HepG2 (cell line): Measurements from ENCODE around the gene ART4. TPM values are rescaled to one million over a fixed set of nuclear protein-coding genes. Genes with fewer than 3 reads are reported as not detected.

Experiments used
- CEBPB ChIP-seq: IDR thresholded peaks from 2 replicates; pipeline ENCODE4 v1.6.1; 2011; ENCODE audit warnings: low read depth, low read length, improper control_type of control experiment, borderline replicate concordance
- ELF1 ChIP-seq: sonication (generic); formaldehyde crosslinking; IDR thresholded peaks from 2 replicates; pipeline ENCODE4 v1.4.0; 2020; ENCODE audit warnings: missing genetic modification reagents
- EP300 ChIP-seq, 3 experiments: sonication (generic) in 1 of 3; formaldehyde crosslinking in 1 of 3; IDR thresholded peaks; 2 replicates each; pipeline versions ENCODE4 v1.5.1 to v1.6.1; 2011 to 2020; ENCODE audit warnings: low read depth in 2 of 3, low read length in 2 of 3, borderline replicate concordance in 1 of 3, improper control_type of control experiment in 1 of 3, mild to moderate bottlenecking in 1 of 3, missing genetic modification reagents in 1 of 3, moderate library complexity in 1 of 3
- MAFG ChIP-seq: sonication (generic); formaldehyde crosslinking; IDR thresholded peaks from 2 replicates; pipeline ENCODE4 v1.5.1; 2020; ENCODE audit warnings: mild to moderate bottlenecking, missing genetic modification reagents
- MAFK ChIP-seq, 2 experiments: IDR thresholded peaks in 1 of 2; conservative IDR thresholded peaks in 1 of 2; 2 replicates each; pipeline ENCODE4 v1.6.1; 2011; ENCODE audit warnings: improper control_type of control experiment in 2 of 2, low read length in 2 of 2
- MYNN ChIP-seq: sonication (generic); formaldehyde crosslinking; IDR thresholded peaks from 2 replicates; pipeline ENCODE4 v1.4.0; 2020; ENCODE audit warnings: mild to moderate bottlenecking, low read depth, missing genetic modification reagents
- NCOA5 ChIP-seq: sonication (generic); formaldehyde crosslinking; IDR thresholded peaks from 2 replicates; pipeline ENCODE4 v1.4.0; 2020; ENCODE audit warnings: missing genetic modification reagents
- NFE2L2 ChIP-seq: fragments of 150-350 bp; IDR thresholded peaks from 2 replicates; pipeline ENCODE4 v1.6.1; 2014; ENCODE audit warnings: low read length
- NONO ChIP-seq, 2 experiments: fragments of 450-650 bp in 1 of 2; sonication (generic) in 1 of 2; formaldehyde crosslinking in 1 of 2; IDR thresholded peaks in 1 of 2; conservative IDR thresholded peaks in 1 of 2; 2 replicates each; pipeline versions ENCODE4 v1.6.1 to v1.8.0; 2017 to 2022; ENCODE audit warnings: mild to moderate bottlenecking in 1 of 2, missing genetic modification reagents in 1 of 2, moderate library complexity in 1 of 2
- NR3C1 ChIP-seq: sonication (generic); formaldehyde crosslinking; IDR thresholded peaks from 2 replicates; pipeline ENCODE4 v1.4.0; 2020; ENCODE audit warnings: missing genetic modification reagents
- NRL ChIP-seq: sonication (generic); formaldehyde crosslinking; IDR thresholded peaks from 2 replicates; pipeline ENCODE4 v1.5.0; 2020; ENCODE audit warnings: missing genetic modification reagents, mild to moderate bottlenecking, moderate library complexity, borderline replicate concordance
- PAX8 ChIP-seq: sonication (generic); formaldehyde crosslinking; IDR thresholded peaks from 2 replicates; pipeline ENCODE4 v1.8.0; 2022; ENCODE audit warnings: mild to moderate bottlenecking, missing genetic modification reagents, borderline replicate concordance
- RFXAP ChIP-seq: sonication (generic); formaldehyde crosslinking; IDR thresholded peaks from 2 replicates; pipeline ENCODE4 v1.4.0; 2020; ENCODE audit warnings: missing genetic modification reagents, borderline replicate concordance
- STAG1 ChIP-seq: sonication (generic); formaldehyde crosslinking; IDR thresholded peaks from 2 replicates; pipeline ENCODE4 v1.4.0; 2020; ENCODE audit warnings: missing genetic modification reagents
- ZC3H13 ChIP-seq: sonication (generic); formaldehyde crosslinking; IDR thresholded peaks from 2 replicates; pipeline ENCODE4 v1.8.1; 2023; ENCODE audit warnings: mild to moderate bottlenecking, missing genetic modification reagents, moderate library complexity
- ZNF138 ChIP-seq: sonication (generic); formaldehyde crosslinking; IDR thresholded peaks from 2 replicates; pipeline ENCODE4 v1.5.0; 2020; ENCODE audit warnings: mild to moderate bottlenecking, low read depth, missing genetic modification reagents
- ZNF367 ChIP-seq: sonication (generic); formaldehyde crosslinking; IDR thresholded peaks from 2 replicates; pipeline ENCODE4 v1.4.0; 2020; ENCODE audit warnings: missing genetic modification reagents, borderline replicate concordance
- ZNF510 ChIP-seq: sonication (generic); formaldehyde crosslinking; IDR thresholded peaks from 2 replicates; pipeline ENCODE4 v1.4.0; 2020; ENCODE audit warnings: low read depth, mild to moderate bottlenecking, missing genetic modification reagents
- ZNF547 ChIP-seq: sonication (generic); formaldehyde crosslinking; IDR thresholded peaks from 2 replicates; pipeline ENCODE4 v1.5.1; 2020; ENCODE audit warnings: mild to moderate bottlenecking, missing genetic modification reagents
- ZNF556 ChIP-seq: sonication (generic); formaldehyde crosslinking; IDR thresholded peaks from 2 replicates; pipeline ENCODE4 v1.4.0; 2020; ENCODE audit warnings: mild to moderate bottlenecking, missing genetic modification reagents, borderline replicate concordance
- ZNF557 ChIP-seq: sonication (generic); formaldehyde crosslinking; IDR thresholded peaks from 2 replicates; pipeline ENCODE4 v1.4.0; 2020; ENCODE audit warnings: missing genetic modification reagents
- ZNF75D ChIP-seq: sonication (generic); formaldehyde crosslinking; IDR thresholded peaks from 2 replicates; pipeline ENCODE4 v1.8.1; 2023; ENCODE audit warnings: missing genetic modification reagents, mild to moderate bottlenecking, borderline replicate concordance
- ZNF768 ChIP-seq: sonication (generic); formaldehyde crosslinking; IDR thresholded peaks from 2 replicates; pipeline ENCODE4 v1.4.0; 2020; ENCODE audit warnings: missing genetic modification reagents
- ZNF883 ChIP-seq: sonication (generic); formaldehyde crosslinking; IDR thresholded peaks from 2 replicates; pipeline ENCODE4 v1.5.1; 2020; ENCODE audit warnings: mild to moderate bottlenecking, missing genetic modification reagents; ENCODE audit errors: not compliant biosample characterization
- polyA plus RNA-seq, 8 experiments: library from polyadenylated mRNA; depleted of rRNA in 3 of 8; stranded (reverse) in 7 of 8; unstranded in 1 of 8; fragments of >200 nt; fragmentation: Illumina TruSeq in 4 of 8; extraction: Trizol in 4 of 8; gene quantifications; 2 replicates each; pipeline versions ENCODE4 v1.2.1 to v1.2.3, GENCODE V29; 2011 to 2016; ENCODE audit warnings: low read depth in 4 of 8, missing spikeins in 1 of 8, mixed read lengths in 1 of 8; ENCODE audit not compliant: insufficient read depth in 1 of 8
- total RNA-seq, 5 experiments: library from RNA; depleted of rRNA; stranded (reverse); fragments of >200 nt; fragmentation: Illumina TruSeq; extraction: Trizol; gene quantifications; 2 replicates each; pipeline ENCODE4 v1.2.3, GENCODE V29; 2016; ENCODE audit warnings: low read depth in 1 of 5
- TF ChIP-seq, protein P1 (sequence below): IDR thresholded peaks from 2 replicates; pipeline ENCODE4 v1.6.1; 2016; ENCODE audit warnings: low read depth
- TF ChIP-seq, protein P2 (sequence below): sonication (generic); formaldehyde crosslinking; IDR thresholded peaks from 2 replicates; pipeline ENCODE4 v1.4.0; 2020; ENCODE audit warnings: missing genetic modification reagents, mild to moderate bottlenecking, borderline replicate concordance
- TF ChIP-seq, protein P3 (sequence below): sonication (generic); formaldehyde crosslinking; IDR thresholded peaks from 2 replicates; pipeline ENCODE4 v1.5.0; 2020; ENCODE audit warnings: missing genetic modification reagents

Gene ART4
- total and polyA plus RNA-seq, 2 of the 13 experiments (the other 11 are each of a cell fraction or from before 2014, with no cell fraction given): 17.6 to 20.3 TPM

DNA sequence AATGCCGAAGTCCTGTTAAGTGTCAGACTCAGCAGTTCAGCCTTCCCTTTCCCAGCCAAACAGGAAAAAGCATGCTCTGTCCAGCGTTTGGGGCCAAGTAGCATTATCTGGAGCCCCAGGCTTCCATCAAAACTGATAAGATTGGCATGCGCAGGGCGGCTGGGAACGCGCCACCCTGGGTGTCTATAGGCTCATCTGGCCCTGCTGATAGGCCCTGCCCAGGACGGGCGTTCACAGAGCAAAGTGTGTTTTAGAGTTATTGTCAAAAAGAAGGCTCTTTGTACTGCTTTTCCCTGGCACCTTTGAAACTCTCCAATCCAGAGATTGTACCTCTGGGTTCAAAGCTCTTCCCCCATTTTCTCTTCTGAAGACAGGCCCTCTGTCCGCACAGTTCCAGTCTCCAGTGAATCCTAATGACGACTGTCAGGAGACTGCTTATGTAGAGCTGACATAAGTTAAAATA, at the start of gene ART4 (continued):
- no peak for TF ChIP-seq ZNF138 (CRISPR knock-in tag)
- TF ChIP-seq, protein P1, sequence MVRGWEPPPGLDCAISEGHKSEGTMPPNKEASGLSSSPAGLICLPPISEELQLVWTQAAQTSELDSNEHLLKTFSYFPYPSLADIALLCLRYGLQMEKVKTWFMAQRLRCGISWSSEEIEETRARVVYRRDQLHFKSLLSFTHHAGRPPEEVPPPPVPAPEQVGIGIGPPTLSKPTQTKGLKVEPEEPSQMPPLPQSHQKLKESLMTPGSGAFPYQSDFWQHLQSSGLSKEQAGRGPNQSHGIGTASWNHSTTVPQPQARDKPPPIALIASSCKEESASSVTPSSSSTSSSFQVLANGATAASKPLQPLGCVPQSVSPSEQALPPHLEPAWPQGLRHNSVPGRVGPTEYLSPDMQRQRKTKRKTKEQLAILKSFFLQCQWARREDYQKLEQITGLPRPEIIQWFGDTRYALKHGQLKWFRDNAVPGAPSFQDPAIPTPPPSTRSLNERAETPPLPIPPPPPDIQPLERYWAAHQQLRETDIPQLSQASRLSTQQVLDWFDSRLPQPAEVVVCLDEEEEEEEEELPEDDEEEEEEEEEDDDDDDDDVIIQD (CRISPR knock-in tag): no peak
- peak; percentile 66; the same call in 1 of the 2 replicates for TF ChIP-seq ZNF556 (CRISPR knock-in tag)
- TF ChIP-seq NCOA5 (CRISPR knock-in tag): no peak
- TF ChIP-seq, protein P2, sequence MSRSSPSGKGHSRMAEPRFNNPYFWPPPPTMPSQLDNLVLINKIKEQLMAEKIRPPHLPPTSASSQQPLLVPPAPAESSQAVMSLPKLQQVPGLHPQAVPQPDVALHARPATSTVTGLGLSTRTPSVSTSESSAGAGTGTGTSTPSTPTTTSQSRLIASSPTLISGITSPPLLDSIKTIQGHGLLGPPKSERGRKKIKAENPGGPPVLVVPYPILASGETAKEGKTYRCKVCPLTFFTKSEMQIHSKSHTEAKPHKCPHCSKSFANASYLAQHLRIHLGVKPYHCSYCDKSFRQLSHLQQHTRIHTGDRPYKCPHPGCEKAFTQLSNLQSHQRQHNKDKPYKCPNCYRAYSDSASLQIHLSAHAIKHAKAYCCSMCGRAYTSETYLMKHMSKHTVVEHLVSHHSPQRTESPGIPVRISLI (CRISPR knock-in tag): no peak
- no peak for TF ChIP-seq NONO (IDR thresholded peaks at IDR 0.05)
- no peak for TF ChIP-seq NONO (CRISPR knock-in tag; conservative IDR thresholded peaks at IDR 0.05)
- TF ChIP-seq NRL (CRISPR knock-in tag): no peak
- no peak for TF ChIP-seq PAX8 (CRISPR knock-in tag)
- TF ChIP-seq, protein P3, sequence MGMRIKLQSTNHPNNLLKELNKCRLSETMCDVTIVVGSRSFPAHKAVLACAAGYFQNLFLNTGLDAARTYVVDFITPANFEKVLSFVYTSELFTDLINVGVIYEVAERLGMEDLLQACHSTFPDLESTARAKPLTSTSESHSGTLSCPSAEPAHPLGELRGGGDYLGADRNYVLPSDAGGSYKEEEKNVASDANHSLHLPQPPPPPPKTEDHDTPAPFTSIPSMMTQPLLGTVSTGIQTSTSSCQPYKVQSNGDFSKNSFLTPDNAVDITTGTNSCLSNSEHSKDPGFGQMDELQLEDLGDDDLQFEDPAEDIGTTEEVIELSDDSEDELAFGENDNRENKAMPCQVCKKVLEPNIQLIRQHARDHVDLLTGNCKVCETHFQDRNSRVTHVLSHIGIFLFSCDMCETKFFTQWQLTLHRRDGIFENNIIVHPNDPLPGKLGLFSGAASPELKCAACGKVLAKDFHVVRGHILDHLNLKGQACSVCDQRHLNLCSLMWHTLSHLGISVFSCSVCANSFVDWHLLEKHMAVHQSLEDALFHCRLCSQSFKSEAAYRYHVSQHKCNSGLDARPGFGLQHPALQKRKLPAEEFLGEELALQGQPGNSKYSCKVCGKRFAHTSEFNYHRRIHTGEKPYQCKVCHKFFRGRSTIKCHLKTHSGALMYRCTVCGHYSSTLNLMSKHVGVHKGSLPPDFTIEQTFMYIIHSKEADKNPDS: no peak
- no peak for TF ChIP-seq NR3C1 (CRISPR knock-in tag)
- TF ChIP-seq ZNF883: no peak
- TF ChIP-seq ZNF547: no peak
- TF ChIP-seq CEBPB: no peak
- no peak for TF ChIP-seq MAFG (CRISPR knock-in tag)
- no peak for TF ChIP-seq ZNF75D
- TF ChIP-seq ELF1 (CRISPR knock-in tag): peak; percentile 27; the same call in 1 of the 2 replicates
- peak; percentile 6; the same call in 1 of the 2 replicates for TF ChIP-seq STAG1 (CRISPR knock-in tag)
- peak in 1 of 2 experiments; percentile 22; a peak in 1 of 4 replicates for TF ChIP-seq EP300 (IDR thresholded peaks at IDR 0.05; ENCODE audit: low read depth in 2 of 2, low read length in 2 of 2)
- TF ChIP-seq EP300 (CRISPR knock-in tag; IDR thresholded peaks at IDR 0.05; ENCODE audit: borderline replicate concordance): 0 out of 2 replicates have a peak, but pooled peaks have one; percentile 9
- TF ChIP-seq NFE2L2: no peak
- TF ChIP-seq ZC3H13 (CRISPR knock-in tag): no peak
- TF ChIP-seq MAFK (conservative IDR thresholded peaks at IDR 0.05 in 1 of 2, IDR thresholded peaks at IDR 0.05 in 1 of 2; ENCODE audit: low read length in 2 of 2): no peak
- no peak for TF ChIP-seq ZNF367 (CRISPR knock-in tag)
- no peak for TF ChIP-seq ZNF510 (CRISPR knock-in tag)
- 0 out of 2 replicates have a peak, but pooled peaks have one; percentile 55 for TF ChIP-seq RFXAP (CRISPR knock-in tag)
- no peak for TF ChIP-seq MYNN (CRISPR knock-in tag)
- no peak for TF ChIP-seq ZNF768 (CRISPR knock-in tag)
- TF ChIP-seq ZNF557 (CRISPR knock-in tag): no peak
